GM18858 (cell line): ENCODE results near the gene IDUA.
"Not testable (repeated sequence)": the region's sequence is repeated elsewhere in the genome, so short reads cannot be mapped to it uniquely, and the experiment has no call there.

Experiments used
- ATAC-seq: cut with Tn5 transposase; IDR thresholded peaks from one replicate; pipeline ENCODE4 v1.9.1; 2021; ENCODE audit not compliant: unreplicated experiment

The IDUA gene

DNA sequence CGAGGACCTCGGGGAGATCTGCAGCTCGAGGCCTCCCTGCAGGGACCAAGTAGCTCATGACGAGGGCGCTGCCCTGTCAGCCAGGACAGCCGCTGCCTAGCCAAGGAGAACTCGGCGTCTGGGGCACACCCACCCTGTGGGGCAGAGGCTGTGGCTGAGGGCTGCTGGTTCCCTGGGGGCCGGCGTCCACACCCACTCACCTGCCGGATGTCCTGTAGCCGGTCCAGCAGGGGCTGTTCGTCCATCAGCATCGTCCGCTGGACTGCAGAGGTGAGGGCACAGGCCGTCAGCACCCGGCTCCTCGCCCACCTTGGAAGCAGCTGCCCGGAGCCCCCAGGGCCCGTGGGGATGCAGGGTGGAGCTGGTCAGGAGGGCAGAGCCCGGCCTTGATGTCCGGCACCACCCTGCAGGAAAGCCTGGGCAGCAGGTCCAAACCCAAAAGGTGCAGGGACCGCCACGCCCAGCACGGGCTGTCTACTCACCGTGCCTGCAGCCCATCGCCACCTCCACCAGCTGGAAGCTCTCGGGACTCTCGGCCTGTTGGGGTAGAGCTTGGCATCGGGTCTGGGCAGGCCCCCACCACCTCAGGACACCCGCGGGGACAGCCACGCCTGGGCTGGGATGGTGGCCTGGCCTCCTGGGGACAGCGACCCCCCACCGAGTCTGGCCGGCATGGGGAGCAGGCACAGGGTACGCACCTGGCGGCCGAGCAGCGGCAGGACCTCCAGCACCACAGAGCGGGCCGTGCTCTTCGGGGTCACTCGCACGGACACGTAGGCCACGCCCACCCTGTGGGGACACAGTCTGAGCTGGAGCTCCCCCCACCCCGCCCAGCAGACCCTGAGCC is 20.4 kb upstream of the IDUA start:
- no peak for ATAC-seq

DNA sequence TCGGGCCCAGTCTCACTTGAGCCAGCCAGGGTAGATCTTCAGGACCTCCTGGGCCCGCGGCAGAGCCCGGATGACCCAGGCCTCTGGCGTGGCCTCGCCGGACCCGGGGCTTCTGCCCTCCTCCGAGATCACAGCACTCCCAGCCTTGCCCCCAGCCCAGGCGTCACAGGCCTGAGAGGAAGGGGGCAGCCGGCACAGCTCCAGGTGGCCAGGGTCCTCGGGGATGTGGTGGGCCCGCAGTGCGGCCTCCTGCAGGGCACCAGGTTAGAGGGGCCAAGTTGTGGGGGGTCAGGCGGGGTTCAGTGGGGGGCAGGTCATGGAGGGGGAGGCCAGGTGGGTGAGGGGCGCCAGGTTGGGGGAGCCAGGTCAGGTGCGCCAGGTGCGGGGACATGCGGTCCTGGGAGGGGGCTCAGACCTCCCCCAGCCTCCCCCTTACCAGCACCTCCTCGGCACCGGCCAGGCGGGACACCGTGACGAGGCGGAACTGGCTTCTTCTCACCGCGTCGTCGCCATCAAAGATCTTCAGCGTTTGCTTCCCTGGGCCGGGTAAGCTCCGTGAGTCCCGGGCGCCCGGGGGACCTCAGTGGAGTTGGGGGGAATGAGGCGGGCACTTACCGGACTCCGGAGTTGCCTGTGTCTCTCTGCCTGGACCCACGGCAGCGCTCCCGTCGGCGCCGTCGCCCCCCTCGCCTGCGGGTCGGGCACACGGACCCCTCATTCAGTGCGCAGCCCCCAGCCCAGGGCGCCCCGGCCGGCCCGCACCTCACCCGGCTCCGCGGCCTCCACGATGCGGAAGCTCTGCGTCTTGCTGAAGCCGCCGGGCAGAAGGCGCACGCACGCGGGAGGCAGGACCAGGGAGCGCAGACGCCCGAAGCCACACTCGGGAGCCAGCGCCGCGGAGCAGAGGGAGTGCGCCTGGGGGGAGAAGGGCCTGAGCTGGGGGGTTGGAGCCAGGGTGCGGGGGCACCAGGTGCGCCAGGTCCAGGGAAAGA is 19.4 kb upstream of the IDUA start:
- no peak for ATAC-seq

DNA sequence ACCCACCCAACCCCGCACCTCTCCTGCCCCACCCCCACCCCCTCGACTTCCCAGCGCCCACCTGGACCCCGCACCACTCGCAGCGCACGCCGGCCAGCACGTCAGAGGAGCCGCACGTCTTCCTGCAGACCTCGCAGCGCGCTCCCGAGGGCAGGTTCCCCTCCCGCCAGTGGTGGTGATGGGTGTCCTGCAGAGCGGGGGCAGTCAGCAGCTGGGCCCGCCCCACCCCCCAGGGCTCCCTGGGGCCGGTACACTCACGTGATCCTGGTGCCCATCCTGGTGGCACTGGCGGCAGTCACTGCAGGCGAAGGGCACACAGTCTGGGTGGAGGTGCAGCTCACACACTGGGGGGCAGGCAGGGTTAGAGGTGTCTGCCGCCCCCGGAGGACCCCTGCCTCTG is 18.6 kb upstream of the IDUA start:
- no peak for ATAC-seq

DNA sequence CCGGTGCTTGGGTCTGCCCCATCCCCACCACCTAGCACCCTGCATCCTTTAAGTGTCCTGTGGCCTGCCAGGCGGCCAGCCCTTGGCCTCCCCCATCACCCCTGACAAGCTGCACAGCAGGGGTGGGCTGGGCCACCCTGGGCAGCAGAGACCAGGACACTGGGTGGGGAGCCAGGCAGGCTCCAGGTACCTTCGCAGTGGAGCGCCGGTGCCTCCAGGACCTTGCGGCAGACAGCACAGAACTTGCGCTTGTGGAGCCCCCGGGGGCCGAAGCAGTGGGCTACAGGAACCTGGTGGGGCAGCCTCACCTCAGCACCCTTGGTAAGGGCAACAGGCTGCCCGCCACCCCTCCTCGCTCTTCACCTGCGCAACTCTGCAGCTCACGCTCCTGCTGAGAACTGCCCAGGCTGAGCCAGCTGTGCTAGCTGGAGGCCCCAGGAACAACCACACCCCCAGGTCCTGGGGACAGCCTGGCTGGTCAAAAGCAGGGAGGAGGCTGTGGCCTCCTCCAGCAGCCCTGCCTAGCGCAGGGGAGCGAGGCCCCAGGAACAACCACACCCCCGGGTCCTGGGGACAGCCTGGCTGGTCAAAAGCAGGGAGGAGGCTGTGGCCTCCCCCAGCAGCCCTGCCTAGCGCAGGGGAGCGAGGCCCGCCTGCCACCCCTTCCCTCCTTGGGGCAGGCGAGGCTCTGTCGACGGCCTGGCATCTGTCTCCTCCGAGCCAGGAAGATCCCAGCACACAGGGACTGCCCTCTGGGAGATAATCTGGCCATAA is 18.0 kb upstream of the IDUA start:
- ATAC-seq: no peak

DNA sequence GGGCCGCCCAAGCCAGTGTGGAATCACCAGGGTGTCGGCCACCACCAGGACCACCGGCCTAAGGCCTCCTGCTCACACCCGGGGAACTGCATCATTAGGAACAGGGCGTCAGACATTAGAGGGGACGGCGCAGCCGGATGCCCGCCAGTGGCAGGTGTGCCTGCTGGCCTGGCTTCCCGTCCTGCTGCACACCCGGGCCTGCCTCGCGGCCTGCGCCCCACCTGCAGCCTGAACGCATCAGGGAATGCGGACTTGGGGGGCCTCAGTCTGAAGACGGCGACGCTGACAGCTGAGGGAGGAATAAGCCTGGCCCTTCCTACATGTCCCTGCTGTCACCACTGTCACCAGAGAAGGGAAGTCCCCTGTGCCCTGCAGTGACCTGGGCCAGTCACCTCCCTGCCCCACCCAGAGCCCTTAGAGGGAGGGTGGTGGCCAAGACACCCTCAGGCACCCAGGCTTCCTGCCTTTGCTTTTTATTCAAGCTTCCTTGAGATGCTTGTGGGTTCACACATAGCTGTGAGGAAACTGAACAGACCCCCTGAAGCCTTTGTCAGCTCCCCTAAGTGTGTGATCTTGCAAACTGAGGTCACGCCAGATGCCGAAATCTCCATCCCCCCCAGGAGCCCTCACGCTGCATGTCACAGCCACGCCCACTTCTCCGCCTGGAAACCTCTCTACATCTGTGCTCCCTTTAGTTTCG is 16.6 kb upstream of the IDUA start:
- no peak for ATAC-seq

DNA sequence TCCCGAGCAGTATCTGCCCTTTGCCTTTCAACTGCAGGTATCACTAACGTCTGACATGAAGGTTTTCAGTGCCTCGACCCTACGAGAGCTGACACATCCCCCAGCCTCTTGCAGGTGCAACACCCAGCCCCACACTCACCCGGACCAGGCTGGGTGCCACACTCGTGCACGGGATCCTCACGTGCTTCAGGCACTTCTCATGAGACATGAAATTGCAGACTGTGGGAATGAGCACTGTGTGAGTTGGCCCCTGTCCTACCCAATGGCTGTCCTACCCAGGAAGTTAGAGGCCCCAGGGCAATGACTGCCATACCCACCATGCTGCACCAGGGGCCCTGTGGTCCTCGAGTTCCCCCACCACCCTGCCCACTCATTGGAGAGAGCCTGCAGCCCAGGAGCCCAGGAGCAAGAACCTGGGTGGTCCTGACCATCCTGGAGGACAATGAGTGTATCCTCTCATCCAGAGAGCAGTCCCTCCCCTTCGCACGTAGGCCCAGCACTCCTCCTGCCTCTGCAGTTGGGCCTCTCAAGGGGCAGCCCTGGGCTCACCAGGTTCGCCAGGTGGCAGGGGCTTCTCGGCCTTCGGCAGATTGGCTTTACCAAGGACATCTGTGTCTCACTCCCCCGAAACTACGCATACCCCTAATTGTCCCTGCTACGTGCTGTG is 15.9 kb upstream of the IDUA start:
- no peak for ATAC-seq

DNA sequence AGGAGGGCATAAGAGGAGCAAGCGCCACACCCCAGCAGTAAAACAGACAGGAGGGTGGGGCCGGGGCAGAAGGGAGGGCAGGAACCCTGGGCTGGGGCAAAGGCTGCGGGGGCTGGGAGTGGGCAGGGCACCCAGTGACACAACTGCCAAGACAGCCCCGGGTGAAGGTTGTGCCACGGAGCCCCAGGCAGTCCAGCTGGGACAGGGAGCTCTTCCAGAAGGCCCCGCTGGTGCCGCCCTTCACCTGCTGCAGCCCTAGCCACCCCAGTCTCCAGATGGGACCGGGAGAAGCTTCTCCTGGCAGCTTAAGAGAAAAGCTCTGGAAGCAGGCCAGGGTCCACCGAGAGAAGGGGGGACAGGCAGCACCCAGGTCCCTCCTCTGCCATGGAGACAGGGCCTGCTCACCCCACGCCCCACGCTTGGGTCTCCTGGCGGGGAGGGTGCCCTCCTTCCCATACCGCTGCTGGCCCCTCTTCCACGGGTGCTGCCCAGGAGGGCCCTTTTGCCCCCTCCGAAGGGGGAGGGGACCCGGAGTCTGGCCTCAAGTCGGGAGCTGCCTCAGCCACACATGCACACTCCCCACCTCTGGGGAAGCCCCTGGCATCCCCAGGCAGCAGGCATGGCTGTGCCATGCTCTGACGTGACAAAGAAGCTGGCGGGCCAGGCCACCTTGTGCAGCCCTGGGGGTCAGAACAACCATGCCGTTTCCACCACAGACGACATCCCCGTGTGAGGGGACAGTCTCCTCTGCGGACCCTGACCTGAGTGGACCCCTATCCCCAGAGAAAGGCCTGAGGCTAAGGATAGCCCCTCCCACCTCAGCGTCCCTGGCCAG is 15.0 kb upstream of the IDUA start:
- no peak for ATAC-seq

DNA sequence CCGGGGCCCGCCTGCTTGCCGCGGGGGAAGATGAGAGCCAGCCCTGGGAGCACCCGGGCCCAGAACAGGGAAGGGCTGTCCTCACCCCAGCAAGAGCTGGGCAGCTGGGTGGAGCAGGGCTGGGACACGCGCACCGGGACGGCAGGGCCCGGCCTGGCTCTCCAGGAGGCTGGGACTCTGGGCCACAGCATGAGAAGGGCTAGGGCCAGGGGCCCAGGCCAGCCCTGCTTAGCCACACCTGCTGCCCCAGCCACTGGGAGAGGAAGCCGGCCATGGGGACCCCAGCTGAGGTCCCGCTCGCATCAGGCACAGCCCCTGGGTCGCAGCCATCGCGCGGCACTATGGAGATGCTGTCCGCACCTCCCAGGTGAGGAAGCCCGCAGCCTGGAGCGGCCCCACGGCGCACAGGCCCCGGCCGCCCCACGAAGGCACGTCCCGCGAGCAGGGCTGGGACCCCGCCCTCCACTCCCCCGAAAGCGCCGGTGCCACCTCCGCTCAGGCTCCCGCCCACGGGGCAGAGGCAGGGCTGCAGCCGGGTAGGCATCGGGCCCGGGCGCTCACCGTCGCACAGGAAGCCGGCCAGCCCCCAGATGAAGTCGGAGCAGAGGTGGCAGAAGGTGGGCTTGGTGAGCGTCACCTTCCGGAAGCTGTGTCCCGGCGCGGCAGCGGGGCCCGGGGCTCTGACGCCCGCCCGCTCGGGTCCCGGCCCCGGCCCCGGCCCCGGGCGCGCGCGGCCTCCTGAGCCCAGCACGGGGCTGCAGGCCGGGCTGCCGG is 14.0 kb upstream of the IDUA start:
- ATAC-seq: no peak

DNA sequence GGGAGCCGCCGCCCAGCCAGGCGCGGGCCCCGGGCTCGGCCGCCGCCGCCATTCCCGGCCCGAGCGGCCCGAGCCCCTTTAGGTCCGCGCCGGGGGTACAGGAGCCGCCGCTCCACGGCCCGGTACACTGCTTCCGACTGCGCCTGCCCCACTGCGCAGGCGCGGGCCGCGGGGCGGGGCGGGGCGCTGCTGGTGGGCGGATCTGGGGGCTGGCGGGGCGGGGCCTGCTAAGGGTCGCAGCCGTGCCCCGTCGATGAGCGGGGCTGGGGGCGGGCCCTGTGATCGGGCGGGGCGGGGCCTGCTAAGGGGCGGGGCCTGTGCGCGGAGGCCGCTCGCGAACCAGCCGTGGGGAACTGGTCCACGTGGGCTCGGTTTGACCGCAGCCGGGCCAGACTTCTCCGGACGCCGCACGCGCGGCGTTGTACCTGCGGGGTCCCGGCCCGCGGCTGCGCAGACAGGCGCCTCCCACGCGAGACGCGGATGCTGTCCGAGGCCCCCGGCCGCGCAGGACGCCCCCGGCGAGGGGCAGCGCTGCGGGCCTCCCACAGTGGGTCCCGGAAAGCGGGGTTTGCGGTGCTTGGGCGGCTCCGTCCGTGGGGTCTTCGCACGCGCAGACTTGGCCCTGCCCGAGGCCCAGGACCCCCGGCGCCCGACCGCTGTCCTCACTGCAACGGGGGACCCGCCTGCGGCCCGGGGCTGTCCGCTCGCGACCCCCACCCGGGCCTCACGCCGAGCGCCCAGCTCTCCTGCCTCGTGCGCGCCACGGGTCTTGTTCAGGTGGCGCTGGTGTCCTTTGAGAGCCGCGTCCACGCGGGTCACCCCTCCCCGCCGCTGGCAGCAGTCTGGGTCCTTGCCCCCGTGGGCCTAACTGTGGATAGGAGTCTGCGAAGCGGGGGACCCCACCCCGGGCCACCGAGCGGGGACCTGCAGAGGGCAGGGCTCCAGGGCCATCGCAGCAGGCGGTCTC is 13.1 kb upstream of the IDUA start, which contains the start of gene DGKQ:
Gene DGKQ (minus strand): TSS at position 139 of the 967 bp plus-strand sequence. CDS start 87 bp downstream, at position 52.
- no peak for ATAC-seq

DNA sequence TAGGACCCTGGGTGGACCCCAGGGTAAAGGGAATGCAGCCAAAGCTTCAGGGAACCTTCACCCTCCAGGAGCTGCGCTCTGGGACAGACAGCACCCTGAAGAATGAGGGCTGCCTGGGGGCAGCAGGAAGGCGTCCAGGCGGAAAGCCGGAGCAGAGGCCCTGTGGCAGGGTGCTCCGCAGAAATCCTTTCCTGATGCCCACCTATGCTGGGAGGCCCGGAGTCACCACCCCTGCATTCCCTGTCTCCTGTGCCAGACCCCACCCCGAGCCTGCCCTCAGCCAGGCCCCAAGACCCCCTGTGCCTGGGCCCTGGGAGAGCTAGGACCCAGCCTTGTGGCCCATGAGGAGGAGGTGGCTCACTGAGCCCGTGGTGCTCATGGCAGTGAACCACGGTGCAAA is 12.2 kb upstream of the IDUA start:
- ATAC-seq: no peak

DNA sequence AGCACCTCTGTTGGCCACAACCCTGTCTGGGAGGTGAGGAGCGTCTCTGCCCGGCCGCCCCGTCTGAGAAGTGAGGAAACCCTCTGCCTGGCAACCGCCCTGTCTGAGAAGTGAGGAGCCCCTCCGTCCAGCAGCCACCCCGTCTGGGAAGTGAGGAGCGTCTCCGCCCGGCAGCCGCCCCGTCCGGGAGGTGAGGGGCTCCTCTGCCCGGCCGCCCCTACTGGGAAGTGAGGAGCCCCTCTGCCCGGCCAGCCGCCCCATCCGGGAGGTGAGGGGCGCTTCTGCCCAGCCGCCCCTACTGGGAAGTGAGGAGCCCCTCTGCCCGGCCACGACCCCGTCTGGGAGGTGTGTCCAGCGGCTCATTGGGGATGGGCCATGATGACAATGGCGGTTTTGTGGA is 10.8 kb upstream of the IDUA start:
- not testable (repeated sequence) for ATAC-seq

DNA sequence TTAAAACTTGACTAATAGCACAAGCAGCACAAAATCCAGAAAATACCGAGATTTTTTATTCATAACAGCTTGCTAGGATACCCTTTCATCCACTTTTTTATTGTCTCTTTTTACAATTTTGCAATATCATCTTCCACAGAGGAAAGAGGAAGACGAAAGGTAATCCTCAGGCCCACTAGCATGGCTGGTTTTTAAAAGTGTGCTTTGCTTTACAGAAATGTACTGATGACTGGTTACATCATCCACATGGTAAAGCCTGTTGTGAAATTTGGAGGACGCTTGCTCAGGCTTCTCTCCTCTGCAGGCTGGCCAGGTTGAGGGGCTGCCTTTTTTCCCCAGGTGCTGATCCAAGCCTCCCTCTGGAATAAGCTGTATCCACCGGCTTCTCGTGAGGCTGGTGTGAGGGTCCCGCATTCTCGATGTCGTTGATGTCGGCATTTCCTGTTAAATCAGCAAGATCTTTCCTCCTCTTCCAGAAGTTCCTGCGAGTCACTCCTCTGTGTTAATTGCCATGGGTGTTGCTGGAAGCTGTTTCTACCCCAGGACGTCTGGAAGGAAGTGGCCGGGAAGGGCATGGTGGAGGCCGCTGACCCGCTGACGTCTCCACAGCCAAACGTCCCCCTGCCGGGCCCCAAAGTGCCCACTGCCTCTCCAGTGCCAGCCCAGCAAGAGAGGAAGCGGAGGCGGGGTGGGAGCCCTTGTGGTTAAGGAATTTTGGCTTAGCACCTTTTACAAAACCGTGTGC is 7.7 kb upstream of the IDUA start:
- ATAC-seq: no peak

DNA sequence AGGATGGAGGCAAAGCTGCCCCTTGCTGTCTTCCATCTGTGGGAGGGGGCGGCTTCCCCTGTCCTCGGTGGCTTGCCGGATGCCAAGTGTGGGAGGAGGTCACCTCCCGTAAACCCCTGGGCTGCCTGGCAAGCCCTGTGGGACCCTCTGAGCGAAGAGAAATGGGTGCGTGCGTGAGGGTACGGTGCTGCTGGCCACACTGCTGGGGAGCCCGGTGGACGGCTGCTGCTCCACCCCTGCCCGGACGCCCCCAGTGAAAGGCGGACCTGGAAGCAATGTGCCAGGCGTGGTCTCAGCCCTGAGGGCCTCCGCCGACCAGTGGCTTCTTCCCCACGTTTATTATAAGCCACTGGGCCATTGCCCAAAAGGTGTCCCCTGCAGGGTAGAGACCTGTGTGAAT is 4.6 kb upstream of the IDUA start:
- ATAC-seq: no peak

DNA sequence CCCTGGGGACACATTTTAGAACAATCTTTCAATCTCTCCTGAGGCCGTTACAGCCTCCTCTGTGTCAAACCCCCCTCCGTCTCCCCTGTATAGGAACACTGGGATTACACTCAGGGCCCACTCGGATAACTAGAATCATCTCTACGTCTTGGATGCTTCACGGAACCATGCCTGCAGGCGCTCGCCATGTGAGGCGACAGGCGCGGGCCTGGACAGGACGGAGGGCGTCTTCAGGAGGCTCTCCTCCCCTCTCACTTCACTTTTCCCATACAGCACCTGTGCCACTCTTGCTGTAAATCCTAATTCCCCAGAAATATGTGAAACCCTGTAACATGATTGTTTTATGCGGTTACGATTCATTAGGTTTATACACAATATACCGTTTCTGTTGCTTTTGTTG is 4.0 kb upstream of the IDUA start:
- no peak for ATAC-seq

DNA sequence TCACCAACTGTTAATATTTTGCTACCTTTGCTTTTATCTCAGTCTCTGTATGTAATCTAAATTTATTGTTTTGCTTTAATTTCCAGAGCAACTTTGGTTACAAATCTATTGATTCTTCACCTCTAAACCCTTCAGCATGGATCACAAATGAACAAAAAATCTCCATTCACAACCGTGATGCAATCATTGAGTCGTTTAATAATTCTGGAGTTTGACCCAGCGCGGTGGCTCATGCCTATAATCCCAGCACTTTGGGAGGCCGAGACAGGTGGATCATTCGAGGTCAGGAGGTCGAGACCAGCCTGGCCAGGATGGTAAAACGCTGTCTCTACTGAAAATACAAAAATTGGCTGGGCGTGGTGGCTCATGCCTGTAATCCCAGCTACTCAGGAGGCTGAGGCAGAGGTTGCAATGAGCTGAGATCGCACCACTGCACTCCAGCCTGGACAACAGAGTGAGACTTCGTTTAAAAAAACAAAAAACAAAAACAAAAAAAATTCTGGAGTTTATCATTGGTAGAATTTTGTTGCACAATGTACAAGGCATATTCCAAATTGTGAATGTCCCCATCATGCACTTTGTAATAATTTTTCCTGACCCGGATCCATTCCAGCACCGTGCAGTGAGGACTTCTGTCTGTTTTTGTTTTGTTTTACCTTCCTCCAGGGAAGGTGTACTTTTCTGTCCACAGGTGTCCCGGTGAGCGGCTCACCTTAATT is 2.3 kb upstream of the IDUA start:
- ATAC-seq: no peak
